CD4-positive, alpha-beta memory T cell (primary cell): Measurements from ENCODE around the gene CTH. TPM values are rescaled to one million over a fixed set of nuclear protein-coding genes. Genes with fewer than 3 reads are reported as not detected.
A peak's percentile ranks its signal among the peaks of the same experiment; 100 is the strongest.
"Not testable (repeated sequence)": the region's sequence is repeated elsewhere in the genome, so short reads cannot be mapped to it uniquely, and the experiment has no call there.

Experiments used
- CTCF ChIA-PET: fragments of 350-600 bp; sonication (Branson Sonifier 250); formaldehyde crosslinking; loops from one replicate; lab custom pipeline; 2021; ENCODE audit warnings: inconsistent platforms; ENCODE audit not compliant: partially characterized antibody; lab: Charles Lee
- POLR2A ChIA-PET: fragments of 350-600 bp; sonication (Branson Sonifier 250); formaldehyde crosslinking; loops from one replicate; lab custom pipeline; 2021; ENCODE audit not compliant: partially characterized antibody; lab: Charles Lee
- DNase-seq, 5 donors: peaks; one replicate each; pipeline versions ENCODE4 v3.0.0 to v3.0.0-alpha.2; 2020 to 2022; ENCODE audit warnings: mixed read lengths in 1 of 5
- H3K27ac ChIP-seq: one replicate; pipeline ENCODE4 v1.7.0; 2013; ENCODE audit warnings: low read depth, low read length
- H3K27me3 ChIP-seq: 2 replicates; pipeline ENCODE4 v1.7.0; 2013; ENCODE audit warnings: mild to moderate bottlenecking, low read length, moderate library complexity; ENCODE audit not compliant: insufficient read depth
- H3K36me3 ChIP-seq: 2 replicates; pipeline ENCODE4 v1.7.0; 2013; ENCODE audit warnings: mild to moderate bottlenecking, low read length, moderate library complexity; ENCODE audit not compliant: insufficient read depth
- H3K4me1 ChIP-seq: 2 replicates; pipeline ENCODE4 v1.7.0; 2013; ENCODE audit warnings: mild to moderate bottlenecking, low read length, moderate library complexity; ENCODE audit not compliant: insufficient read depth
- H3K4me3 ChIP-seq, 2 donors: one replicate each; pipeline ENCODE4 v1.7.0; 2013; ENCODE audit warnings: low read length in 2 of 2, mild to moderate bottlenecking in 1 of 2
- H3K9me3 ChIP-seq, 2 donors: one replicate each; pipeline ENCODE4 v1.7.0; 2013; ENCODE audit warnings: low read length in 2 of 2, control low read depth in 1 of 2; ENCODE audit not compliant: control insufficient read depth in 1 of 2
- H3K27ac Mint-ChIP-seq, 7 donors: one replicate each; pipeline ENCODE4 v1.8.0; 2020 to 2021; ENCODE audit warnings: mixed read lengths in 7 of 7, mild to moderate bottlenecking in 6 of 7, inconsistent platforms in 3 of 7, moderate library complexity in 3 of 7
- H3K27me3 Mint-ChIP-seq, 2 donors: one replicate each; pipeline ENCODE4 v1.8.0; 2020 to 2021; ENCODE audit warnings: mixed read lengths in 2 of 2
- H3K36me3 Mint-ChIP-seq, 2 donors: one replicate each; pipeline ENCODE4 v1.8.0; 2020 to 2021; ENCODE audit warnings: mixed read lengths in 2 of 2, inconsistent platforms in 1 of 2, mild to moderate bottlenecking in 1 of 2
- H3K4me1 Mint-ChIP-seq, 4 donors: one replicate each; pipeline ENCODE4 v1.8.0; 2020 to 2021; ENCODE audit warnings: mixed read lengths in 4 of 4, mild to moderate bottlenecking in 1 of 4
- H3K4me3 Mint-ChIP-seq, 8 donors: one replicate each; pipeline ENCODE4 v1.8.0; 2020 to 2021; ENCODE audit warnings: mixed read lengths in 8 of 8, mild to moderate bottlenecking in 7 of 8, moderate library complexity in 6 of 8, inconsistent platforms in 3 of 8
- H3K9me3 Mint-ChIP-seq, 8 donors: one replicate each; pipeline ENCODE4 v1.8.0; 2020 to 2021; ENCODE audit warnings: mixed read lengths in 8 of 8, mild to moderate bottlenecking in 5 of 8, inconsistent platforms in 3 of 8, moderate library complexity in 1 of 8
- intact Hi-C: fragments of 100-400 bp; cut with micrococcal nuclease; formaldehyde crosslinking; loops from one replicate; pipeline ENCODE4 v1.15.1; 2023
- polyA plus RNA-seq, 2 donors: library from polyadenylated mRNA; unstranded; fragments of 300-500 nt; fragmentation: Illumina TruSeq; gene quantifications; one replicate each; pipeline ENCODE4 v1.2.3, GENCODE V29; 2021
- total RNA-seq, 2 experiments: library from RNA; stranded (reverse); gene quantifications; one replicate each; pipeline ENCODE4 v1.2.3, GENCODE V29; 2021

The CTH gene
- total and polyA plus RNA-seq, 4 experiments from 2014 or later, result 1.3 to 2.9 (median 1.9) TPM

DNA sequence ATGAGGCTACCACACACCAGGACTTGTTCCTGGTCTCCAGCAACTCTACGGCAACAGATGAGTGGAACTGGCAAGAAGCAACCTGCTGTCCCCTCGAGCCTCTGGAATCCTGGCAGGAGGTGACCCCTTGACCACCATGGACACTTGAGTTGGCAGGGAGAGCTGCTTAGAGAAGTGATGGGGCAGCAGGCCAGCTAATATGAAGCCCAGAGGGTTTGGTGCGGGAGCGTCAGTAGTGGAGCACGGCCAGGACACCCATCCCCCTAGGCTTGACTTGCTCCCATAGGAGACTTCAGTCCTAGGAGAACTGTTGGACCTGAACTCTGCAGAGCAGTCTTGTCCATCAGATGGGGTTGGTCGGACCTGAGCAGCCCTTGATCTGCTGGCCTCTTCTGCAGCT is 56.5 kb downstream of the CTH start:
- no peak overlapping the region for H3K4me3 ChIP-seq
- H3K9me3 Mint-ChIP-seq, result peaks cover 0 to 4% (median 0%) of the 10 kb centered on the region in 8 donors
- H3K4me1 Mint-ChIP-seq, result no peaks in the 10 kb centered on the region
- H3K36me3 Mint-ChIP-seq, result no peaks in the 10 kb centered on the region
- H3K27me3 Mint-ChIP-seq, result peaks cover 8 to 10% of the 10 kb centered on the region in 2 donors
- H3K4me3 Mint-ChIP-seq, result no peak overlapping the region
- H3K9me3 ChIP-seq, result no peaks in the 10 kb centered on the region
- H3K4me1 ChIP-seq, result no peaks in the 10 kb centered on the region
- intact Hi-C loops, result no loop called here
- H3K27ac ChIP-seq, result no peak overlapping the region
- POLR2A ChIA-PET, result no interaction called here
- DNase-seq, result no peak
- H3K36me3 ChIP-seq, result no peaks in the 10 kb centered on the region
- no peak overlapping the region for H3K27ac Mint-ChIP-seq
- no peaks in the 10 kb centered on the region for H3K27me3 ChIP-seq
- CTCF ChIA-PET, result no interaction called here

DNA sequence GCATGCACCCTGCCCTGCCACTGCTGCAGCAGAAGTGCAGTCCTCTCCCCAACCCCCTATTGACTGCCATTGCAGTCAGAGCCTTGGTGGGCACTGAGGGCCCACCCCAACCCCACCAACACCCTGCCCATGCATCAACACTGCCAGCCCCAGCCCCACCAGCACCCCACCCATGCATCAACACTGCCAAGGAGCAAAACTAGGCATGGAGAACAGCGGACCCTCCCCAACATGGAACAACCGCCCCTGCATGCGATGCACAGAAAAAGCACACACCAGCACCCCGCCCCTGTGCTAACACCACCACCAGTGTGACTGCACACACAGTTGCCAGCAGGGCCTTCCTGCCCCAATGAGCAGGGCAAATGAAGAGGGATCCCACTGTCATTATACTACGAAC is 57.1 kb downstream of the CTH start:
- Histone ChIP-seq H3K9me3 (no peaks in the 10 kb centered on the region), H3K27me3 (no peaks in the 10 kb centered on the region), H3K36me3 (no peaks in the 10 kb centered on the region), H3K4me3 (no peak overlapping the region), H3K4me1 (no peaks in the 10 kb centered on the region), H3K27ac (no peak overlapping the region)
- H3K36me3 Mint-ChIP-seq, result no peaks in the 10 kb centered on the region
- intact Hi-C loops, result no loop called here
- peaks cover 8 to 9% of the 10 kb centered on the region in 2 donors for H3K27me3 Mint-ChIP-seq
- no peaks in the 10 kb centered on the region for H3K4me1 Mint-ChIP-seq
- CTCF ChIA-PET, result no interaction called here
- POLR2A ChIA-PET, result no interaction called here
- H3K4me3 Mint-ChIP-seq, result no peak overlapping the region
- peaks cover 0 to 4% (median 0%) of the 10 kb centered on the region in 8 donors for H3K9me3 Mint-ChIP-seq
- H3K27ac Mint-ChIP-seq, result no peak overlapping the region
- DNase-seq, result no peak

DNA sequence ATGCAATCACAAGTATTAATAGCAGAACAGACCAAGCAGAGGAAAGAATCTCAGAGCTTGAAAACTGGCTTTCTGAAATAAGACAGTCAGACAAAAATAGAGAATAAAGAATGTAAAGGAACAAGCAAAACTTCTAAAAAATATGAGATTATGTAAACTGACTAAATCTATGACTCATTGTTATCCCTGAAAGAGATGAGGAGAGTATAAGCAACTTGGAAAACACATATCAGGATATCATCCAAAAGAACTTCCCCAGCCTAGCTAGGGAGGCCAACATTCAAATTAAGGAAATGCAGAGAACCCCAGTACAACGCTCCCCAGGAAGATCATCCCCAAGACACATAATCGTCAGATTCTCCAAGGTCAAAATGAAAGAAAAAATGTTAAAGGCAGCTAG is 58.1 kb downstream of the CTH start:
- H3K4me1 Mint-ChIP-seq, H3K9me3 ChIP-seq, H3K27ac ChIP-seq, intact Hi-C loops, H3K9me3 Mint-ChIP-seq, H3K36me3 Mint-ChIP-seq, H3K27ac Mint-ChIP-seq, H3K4me1 ChIP-seq, H3K27me3 ChIP-seq, H3K4me3 ChIP-seq, POLR2A ChIA-PET, H3K4me3 Mint-ChIP-seq, CTCF ChIA-PET, H3K36me3 ChIP-seq, H3K27me3 Mint-ChIP-seq, DNase-seq: not testable (repeated sequence)

DNA sequence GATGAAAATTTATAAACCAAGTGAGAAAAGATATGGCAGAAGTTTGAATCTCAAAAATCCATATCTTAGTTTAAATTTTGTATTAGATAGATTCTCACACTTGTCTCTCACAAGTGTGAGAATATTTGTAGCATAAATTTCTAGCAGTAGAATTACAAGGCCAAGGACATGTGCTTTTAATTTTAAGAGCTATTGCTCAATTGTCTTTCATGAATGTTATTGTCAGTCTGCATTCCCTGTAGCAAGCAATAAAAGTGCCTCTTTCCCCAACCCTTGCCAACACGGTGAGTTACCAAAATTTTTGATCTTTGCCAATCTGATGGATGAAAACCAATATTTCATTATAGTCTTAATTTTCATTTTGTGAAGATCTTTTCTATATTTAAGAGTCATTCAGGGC is 64.0 kb downstream of the CTH start:
- Histone ChIP-seq H3K4me1 (no peaks in the 10 kb centered on the region), H3K27me3 (no peaks in the 10 kb centered on the region), H3K4me3 (no peak overlapping the region), H3K27ac (no peak overlapping the region), H3K36me3 (no peaks in the 10 kb centered on the region), H3K9me3 (no peaks in the 10 kb centered on the region)
- no peak for DNase-seq
- no peaks in the 10 kb centered on the region for H3K4me1 Mint-ChIP-seq
- H3K27ac Mint-ChIP-seq, result no peak overlapping the region
- no peaks in the 10 kb centered on the region for H3K36me3 Mint-ChIP-seq
- ChIA-PET POLR2A (no interaction called here), CTCF (no interaction called here)
- H3K27me3 Mint-ChIP-seq, result peaks cover 3 to 6% of the 10 kb centered on the region in 2 donors
- peak overlapping the region in 1 of 8 donors; percentile 13 for H3K4me3 Mint-ChIP-seq
- H3K9me3 Mint-ChIP-seq, result peaks cover 0 to 2% (median 0%) of the 10 kb centered on the region in 8 donors
- intact Hi-C loops, result no loop called here

DNA sequence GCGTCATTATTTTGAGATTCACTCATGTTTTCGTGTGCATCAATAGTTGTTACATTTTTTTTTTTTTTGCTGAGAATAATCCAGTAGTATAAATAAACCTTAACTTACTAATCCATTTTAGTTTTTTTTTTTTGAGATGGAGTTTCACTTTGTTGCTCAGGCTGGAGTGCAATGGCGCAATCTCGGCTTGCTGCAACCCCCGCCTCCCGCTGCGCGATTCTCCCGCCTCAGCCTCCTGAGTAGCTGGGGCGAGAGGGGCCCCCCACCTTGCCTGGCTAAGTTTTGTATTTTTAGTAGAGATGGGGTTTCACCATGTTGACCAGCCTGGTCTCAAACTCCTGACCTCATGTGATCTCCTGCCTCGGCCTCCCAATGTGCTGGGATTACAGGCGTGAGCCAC is 66.0 kb downstream of the CTH start:
- H3K4me3 Mint-ChIP-seq, result no peak overlapping the region
- no peak overlapping the region for H3K4me3 ChIP-seq
- DNase-seq, result no peak
- peaks cover 0 to 3% of the 10 kb centered on the region in 2 donors for H3K27me3 Mint-ChIP-seq
- ChIA-PET POLR2A (no interaction called here), CTCF (no interaction called here)
- no peaks in the 10 kb centered on the region for H3K9me3 ChIP-seq
- H3K27me3 ChIP-seq, result no peaks in the 10 kb centered on the region
- no peak overlapping the region for H3K27ac Mint-ChIP-seq
- H3K27ac ChIP-seq, result no peak overlapping the region
- no peaks in the 10 kb centered on the region for H3K4me1 ChIP-seq
- H3K9me3 Mint-ChIP-seq, result peaks cover 0 to 2% (median 0%) of the 10 kb centered on the region in 8 donors
- intact Hi-C loops, result no loop called here
- H3K4me1 Mint-ChIP-seq, result no peaks in the 10 kb centered on the region
- H3K36me3 ChIP-seq, result no peaks in the 10 kb centered on the region
- H3K36me3 Mint-ChIP-seq, result no peaks in the 10 kb centered on the region

DNA sequence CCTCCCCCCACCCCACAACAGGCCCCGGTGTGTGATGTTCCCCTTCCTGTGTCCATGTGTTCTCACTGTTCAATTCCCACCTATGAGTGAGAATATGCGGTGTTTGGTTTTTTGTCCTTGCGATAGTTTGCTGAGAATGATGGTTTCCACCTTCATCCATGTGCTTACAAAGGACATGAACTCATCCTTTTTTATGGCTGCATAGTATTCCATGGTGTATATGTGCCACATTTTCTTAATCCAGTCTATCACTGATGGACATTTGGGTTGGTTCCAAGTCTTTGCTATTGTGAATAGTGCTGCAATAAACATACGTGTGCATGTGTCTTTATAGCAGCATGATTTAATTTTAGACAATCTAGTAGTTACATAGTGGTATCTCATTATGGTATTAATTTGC is 66.8 kb downstream of the CTH start:
- H3K27ac Mint-ChIP-seq, H3K27ac ChIP-seq, H3K36me3 Mint-ChIP-seq, H3K4me3 Mint-ChIP-seq, H3K9me3 Mint-ChIP-seq, CTCF ChIA-PET, H3K9me3 ChIP-seq, H3K4me1 Mint-ChIP-seq, H3K4me3 ChIP-seq, H3K4me1 ChIP-seq, POLR2A ChIA-PET, H3K36me3 ChIP-seq, H3K27me3 ChIP-seq, intact Hi-C loops, DNase-seq, H3K27me3 Mint-ChIP-seq: not testable (repeated sequence)

DNA sequence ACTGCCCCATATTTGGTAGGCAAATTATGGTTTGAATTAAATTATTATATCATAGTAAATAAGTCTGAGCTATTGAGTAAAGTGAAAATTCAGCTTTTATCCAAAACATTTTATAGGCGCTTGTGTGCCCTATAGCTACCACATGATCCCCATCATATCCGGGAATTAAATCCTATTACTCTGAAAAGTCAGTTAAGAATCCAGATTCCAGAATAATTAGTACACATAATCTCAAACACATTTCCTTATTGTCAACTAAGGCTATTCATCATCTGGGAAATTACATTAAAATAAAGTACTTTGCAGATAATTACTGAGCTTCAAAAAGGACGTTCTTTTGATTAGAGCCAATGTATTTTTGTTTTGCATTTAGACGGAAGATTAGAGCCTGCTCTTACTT is 72.3 kb downstream of the CTH start:
- CTCF ChIA-PET, result interaction anchor here (1.0 kb wide), 1 partner anchor 349 kb away, joined by 4 read pairs; no protein-coding TSS in a partner anchor
- DNase-seq, result no peak
- H3K4me1 ChIP-seq, result no peaks in the 10 kb centered on the region
- intact Hi-C loops, result no loop called here
- no peak overlapping the region for H3K4me3 ChIP-seq
- Mint-ChIP-seq H3K4me3 (no peak overlapping the region), H3K4me1 (no peaks in the 10 kb centered on the region), H3K9me3 (no peaks in the 10 kb centered on the region), H3K36me3 (no peaks in the 10 kb centered on the region), H3K27me3 (peaks cover 1 to 4% of the 10 kb centered on the region in 2 donors), H3K27ac (no peak overlapping the region)
- no peaks in the 10 kb centered on the region for H3K36me3 ChIP-seq
- POLR2A ChIA-PET, result no interaction called here
- no peaks in the 10 kb centered on the region for H3K9me3 ChIP-seq
- H3K27me3 ChIP-seq, result no peaks in the 10 kb centered on the region
- H3K27ac ChIP-seq, result no peak overlapping the region

DNA sequence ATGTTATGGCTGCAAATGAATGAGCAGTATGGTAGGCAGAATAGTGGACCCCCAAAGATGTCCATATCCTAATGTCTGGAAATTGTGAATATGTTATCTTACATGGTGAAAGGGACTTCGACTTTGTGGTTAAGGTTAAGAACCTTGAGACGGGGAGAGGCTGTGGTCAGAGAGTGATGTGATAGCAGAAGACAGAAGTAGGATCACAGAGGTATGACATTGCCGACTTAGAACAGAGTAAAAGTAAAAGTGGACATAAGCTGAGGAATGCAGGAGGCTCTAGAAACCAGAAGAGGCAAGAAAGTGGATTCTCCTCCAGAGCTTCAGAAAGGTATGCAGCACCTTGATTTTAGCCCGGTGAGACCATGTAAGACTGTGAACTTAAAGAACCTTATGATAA is 74.6 kb downstream of the CTH start:
- H3K36me3 ChIP-seq, result no peaks in the 10 kb centered on the region
- DNase-seq, result no peak
- Mint-ChIP-seq H3K36me3 (no peaks in the 10 kb centered on the region), H3K9me3 (peaks cover 0 to 4% (median 0%) of the 10 kb centered on the region in 8 donors), H3K4me1 (no peaks in the 10 kb centered on the region), H3K4me3 (no peak overlapping the region), H3K27me3 (peaks cover 3 to 4% of the 10 kb centered on the region in 2 donors), H3K27ac (no peak overlapping the region)
- H3K9me3 ChIP-seq, result no peaks in the 10 kb centered on the region
- CTCF ChIA-PET, result no interaction called here
- no peaks in the 10 kb centered on the region for H3K27me3 ChIP-seq
- no peak overlapping the region for H3K4me3 ChIP-seq
- intact Hi-C loops, result no loop called here
- H3K4me1 ChIP-seq, result no peaks in the 10 kb centered on the region
- POLR2A ChIA-PET, result no interaction called here
- no peak overlapping the region for H3K27ac ChIP-seq
